ENCODE data around the gene ELMO1.

ELMO1 gene

DNA sequence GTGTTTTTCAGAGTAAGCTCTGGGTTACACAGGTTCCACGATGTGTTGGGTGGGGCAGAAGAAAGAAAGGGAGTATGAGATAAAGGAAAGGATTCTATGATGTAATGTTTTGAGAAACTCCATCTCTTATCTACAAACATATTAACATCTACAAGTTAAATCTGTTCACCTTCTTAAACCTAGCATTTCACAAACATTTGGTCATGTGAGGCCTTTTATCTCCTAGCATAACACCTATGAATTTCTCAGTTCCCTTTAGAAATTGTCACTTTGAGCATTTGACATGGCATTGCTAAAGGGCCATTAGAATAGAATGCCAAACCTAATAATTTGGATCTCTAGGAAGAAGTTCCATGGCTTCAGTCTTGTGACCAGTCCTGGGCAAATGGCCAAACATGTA, 507.3 kb downstream of the ELMO1 start:
- H3K36me3 Mint-ChIP-seq (ENCODE audit: low read depth) = peaks cover 81% of the 10 kb centered on the region
- DNase-seq (ENCODE audit: low spot score) = no peak
- peaks cover 57% of the 10 kb centered on the region for H3K9me3 Mint-ChIP-seq
- no peaks in the 10 kb centered on the region for H3K27me3 Mint-ChIP-seq (ENCODE audit: low read depth)
- H3K4me3 Mint-ChIP-seq = no peak overlapping the region
- H3K4me1 Mint-ChIP-seq (ENCODE audit: low read depth) = peaks cover 48% of the 10 kb centered on the region
- no peak overlapping the region for H3K27ac Mint-ChIP-seq

DNA sequence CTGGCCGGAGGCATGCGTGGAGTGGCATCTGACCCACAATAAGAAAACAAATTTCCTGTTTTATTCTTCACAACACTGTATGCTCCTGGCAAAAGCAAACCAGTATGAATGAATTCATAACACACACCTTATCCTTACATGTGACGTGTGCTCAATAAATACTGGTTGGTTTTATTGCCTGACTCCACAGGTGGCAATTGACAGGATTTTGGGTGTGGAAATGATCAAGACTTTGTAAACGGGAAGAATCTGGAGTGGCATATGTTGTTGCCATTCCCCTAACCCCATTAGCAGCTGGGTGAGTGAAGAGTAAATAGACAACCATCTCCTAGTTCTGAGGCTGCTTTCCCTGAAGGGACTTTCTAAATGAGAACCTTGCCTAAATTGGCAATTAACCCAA, 508.8 kb downstream of the ELMO1 start:
- Mint-ChIP-seq H3K27me3 (ENCODE audit: low read depth) (no peaks in the 10 kb centered on the region), H3K36me3 (ENCODE audit: low read depth) (peaks cover 86% of the 10 kb centered on the region), H3K9me3 (peaks cover 65% of the 10 kb centered on the region), H3K4me1 (ENCODE audit: low read depth) (peaks cover 48% of the 10 kb centered on the region), H3K4me3 (no peak overlapping the region), H3K27ac (no peak overlapping the region)
- no peak for DNase-seq (ENCODE audit: low spot score)

DNA sequence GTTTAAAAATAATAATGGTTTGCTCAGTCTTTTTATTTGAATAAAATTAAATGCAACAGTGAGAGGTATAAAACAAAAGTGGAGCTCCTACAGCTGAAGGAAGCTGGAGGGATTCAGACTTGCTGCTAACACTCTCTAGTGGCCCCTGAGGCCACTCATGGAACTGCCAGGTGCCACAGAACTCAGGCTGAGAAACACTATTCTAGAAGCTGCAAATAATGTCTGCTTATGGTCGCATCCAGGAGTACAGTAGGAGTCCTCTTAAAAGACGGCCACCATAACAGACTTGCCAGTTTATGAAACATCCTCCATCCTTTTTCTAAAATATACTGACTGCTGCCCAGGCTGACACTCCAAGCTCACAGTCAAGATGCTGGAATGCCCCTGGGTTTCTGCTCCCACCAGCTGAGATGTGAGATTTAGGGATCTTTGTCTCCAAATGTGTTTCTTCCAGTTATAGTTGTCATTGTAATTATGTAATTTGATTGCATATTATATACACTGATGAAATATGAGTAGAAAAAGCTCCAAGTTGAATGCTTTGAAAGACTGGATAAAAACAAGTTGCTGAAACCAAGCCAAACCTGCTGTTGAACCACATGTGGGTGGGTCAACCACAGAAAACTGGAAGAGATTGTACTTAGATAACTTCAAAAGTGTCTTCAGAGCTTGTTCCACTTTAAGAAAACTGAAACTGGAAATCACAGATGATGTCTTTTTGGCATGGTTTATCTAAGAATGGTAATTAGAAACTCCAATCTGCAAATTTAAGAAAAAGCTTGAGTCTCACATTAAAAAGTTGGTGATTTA, 510.7 kb downstream of the ELMO1 start:
- Mint-ChIP-seq H3K4me1 (ENCODE audit: low read depth) (peaks cover 39% of the 10 kb centered on the region), H3K27me3 (ENCODE audit: low read depth) (no peaks in the 10 kb centered on the region), H3K27ac (peak overlapping the region; percentile 86), H3K36me3 (ENCODE audit: low read depth) (peaks cover 92% of the 10 kb centered on the region), H3K9me3 (peaks cover 61% of the 10 kb centered on the region), H3K4me3 (peak overlapping the region; percentile 44)
- DNase-seq (ENCODE audit: low spot score) = peak; percentile 49

DNA sequence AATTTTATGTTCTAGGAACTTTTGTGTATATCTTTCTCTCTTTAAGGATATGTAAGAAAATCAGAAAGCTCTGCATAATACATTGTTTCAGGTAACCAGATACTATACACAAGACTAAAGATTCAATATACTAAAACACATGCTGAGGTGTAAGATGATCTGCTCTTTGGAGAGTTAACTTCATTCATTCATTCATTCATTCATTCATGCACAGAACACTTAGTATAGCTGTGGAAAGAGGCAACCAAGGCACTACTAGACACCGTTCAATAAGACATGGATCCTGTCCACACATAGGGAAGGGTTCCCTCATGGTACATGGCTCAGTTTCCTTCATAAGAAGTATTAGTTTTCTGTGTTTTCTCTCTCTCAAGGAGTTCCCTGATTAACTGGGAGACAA, 516.8 kb downstream of the ELMO1 start:
- H3K36me3 Mint-ChIP-seq (ENCODE audit: low read depth) = peaks cover 60% of the 10 kb centered on the region
- H3K4me3 Mint-ChIP-seq = no peak overlapping the region
- H3K9me3 Mint-ChIP-seq = peaks cover 26% of the 10 kb centered on the region

DNA sequence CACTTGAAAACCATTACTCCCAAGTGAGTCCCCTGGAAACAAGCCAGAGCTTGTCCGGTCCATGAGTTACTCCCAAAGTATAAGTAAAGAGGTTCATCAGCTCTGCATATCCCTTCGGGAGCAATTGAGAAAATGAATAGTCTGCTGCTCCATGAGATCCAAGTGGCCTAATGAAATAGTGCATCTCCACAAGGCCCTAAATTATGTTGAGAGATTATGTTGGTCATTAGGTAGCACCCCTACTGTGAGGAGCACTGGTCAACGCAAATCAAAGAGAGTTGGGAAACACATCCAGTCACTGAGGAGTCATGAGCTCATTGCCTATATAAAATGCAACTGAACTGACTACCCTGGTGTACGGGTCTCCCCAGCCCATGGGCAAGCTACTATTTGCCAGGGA, 518.9 kb downstream of the ELMO1 start:
- no peaks in the 10 kb centered on the region for H3K27me3 Mint-ChIP-seq (ENCODE audit: low read depth)

More for the DNA sequence above, 516.8 kb downstream of the ELMO1 start:
- Mint-ChIP-seq H3K27ac (no peak overlapping the region), H3K4me1 (ENCODE audit: low read depth) (peaks cover 14% of the 10 kb centered on the region), H3K27me3 (ENCODE audit: low read depth) (no peaks in the 10 kb centered on the region)
- no peak for DNase-seq (ENCODE audit: low spot score)

DNA sequence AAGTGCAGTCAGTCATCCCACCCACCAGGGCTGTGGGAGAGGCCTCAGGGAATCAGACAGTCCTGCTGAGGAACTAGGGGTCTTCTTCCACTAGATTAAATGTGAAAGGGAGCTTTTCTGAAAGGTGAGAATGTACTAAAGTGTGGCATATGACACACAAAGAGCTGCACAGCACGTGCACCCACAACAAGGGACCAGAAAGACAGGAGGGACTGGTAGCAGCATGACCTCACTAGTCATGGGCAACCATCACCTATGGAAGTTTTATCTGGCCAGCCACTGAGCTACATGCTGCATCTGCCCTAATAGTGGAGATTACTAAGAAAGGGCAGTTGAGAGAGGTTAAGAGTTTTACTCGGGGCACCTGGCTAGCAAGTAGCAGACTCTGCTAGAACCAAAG, 519.9 kb downstream of the ELMO1 start:
- H3K4me3 Mint-ChIP-seq = no peak overlapping the region
- H3K27ac Mint-ChIP-seq = no peak overlapping the region
- no peaks in the 10 kb centered on the region for H3K27me3 Mint-ChIP-seq (ENCODE audit: low read depth)
- peaks cover 6% of the 10 kb centered on the region for H3K9me3 Mint-ChIP-seq
- peaks cover 9% of the 10 kb centered on the region for H3K4me1 Mint-ChIP-seq (ENCODE audit: low read depth)
- peaks cover 33% of the 10 kb centered on the region for H3K36me3 Mint-ChIP-seq (ENCODE audit: low read depth)
- no peak for DNase-seq (ENCODE audit: low spot score)

More for the DNA sequence above, 518.9 kb downstream of the ELMO1 start:
- peaks cover 6% of the 10 kb centered on the region for H3K9me3 Mint-ChIP-seq
- no peak overlapping the region for H3K4me3 Mint-ChIP-seq
- no peak overlapping the region for H3K27ac Mint-ChIP-seq
- peaks cover 6% of the 10 kb centered on the region for H3K4me1 Mint-ChIP-seq (ENCODE audit: low read depth)
- peaks cover 41% of the 10 kb centered on the region for H3K36me3 Mint-ChIP-seq (ENCODE audit: low read depth)
- no peak for DNase-seq (ENCODE audit: low spot score)

DNA sequence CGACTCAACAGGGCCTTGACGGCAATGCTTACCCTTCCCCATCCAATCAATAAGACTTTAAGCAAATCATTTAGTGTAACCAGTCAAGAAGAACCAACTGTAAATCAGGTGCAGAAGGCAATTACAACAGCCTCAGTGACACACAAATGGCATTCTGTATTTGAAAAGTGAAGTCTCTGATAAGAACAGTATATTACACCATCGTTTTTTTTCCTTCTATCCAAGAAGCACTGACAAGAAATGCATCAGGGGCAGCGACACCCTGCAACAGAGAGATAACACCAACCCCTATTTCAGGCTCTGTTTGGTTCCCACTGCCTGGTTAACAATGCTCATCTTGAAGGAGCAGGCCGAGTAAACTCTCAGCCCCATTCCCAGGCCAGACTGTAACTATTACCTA, 520.4 kb downstream of the ELMO1 start:
- H3K4me3 Mint-ChIP-seq = no peak overlapping the region
- no peak for DNase-seq (ENCODE audit: low spot score)
- peaks cover 6% of the 10 kb centered on the region for H3K9me3 Mint-ChIP-seq
- no peak overlapping the region for H3K27ac Mint-ChIP-seq
- H3K36me3 Mint-ChIP-seq (ENCODE audit: low read depth) = peaks cover 29% of the 10 kb centered on the region
- H3K4me1 Mint-ChIP-seq (ENCODE audit: low read depth) = peaks cover 9% of the 10 kb centered on the region
- H3K27me3 Mint-ChIP-seq (ENCODE audit: low read depth) = no peaks in the 10 kb centered on the region

DNA sequence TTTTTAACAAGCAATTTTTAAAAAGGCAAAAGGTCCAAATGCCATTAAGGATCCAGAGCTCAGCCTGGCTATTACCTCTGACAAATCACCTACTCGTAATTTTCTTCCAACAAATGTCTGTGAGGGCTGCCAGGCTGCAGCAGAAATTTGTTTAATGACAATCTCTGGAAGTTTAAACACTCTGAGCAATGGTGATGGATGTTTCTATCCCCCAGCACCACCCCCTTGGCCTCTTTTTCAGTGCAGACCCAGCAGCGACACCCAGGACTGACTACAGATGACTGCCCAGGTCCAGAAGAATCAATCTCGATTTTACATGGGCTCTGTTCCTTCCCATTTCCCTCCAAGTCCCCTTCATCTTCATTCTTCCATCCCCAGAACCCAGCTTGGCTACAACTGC, 523.0 kb downstream of the ELMO1 start:
- no peak for DNase-seq (ENCODE audit: low spot score)
- H3K9me3 Mint-ChIP-seq = peaks cover 18% of the 10 kb centered on the region
- no peak overlapping the region for H3K27ac Mint-ChIP-seq
- no peaks in the 10 kb centered on the region for H3K27me3 Mint-ChIP-seq (ENCODE audit: low read depth)
- H3K4me1 Mint-ChIP-seq (ENCODE audit: low read depth) = peaks cover 5% of the 10 kb centered on the region
- peaks cover 24% of the 10 kb centered on the region for H3K36me3 Mint-ChIP-seq (ENCODE audit: low read depth)
- H3K4me3 Mint-ChIP-seq = no peak overlapping the region

DNA sequence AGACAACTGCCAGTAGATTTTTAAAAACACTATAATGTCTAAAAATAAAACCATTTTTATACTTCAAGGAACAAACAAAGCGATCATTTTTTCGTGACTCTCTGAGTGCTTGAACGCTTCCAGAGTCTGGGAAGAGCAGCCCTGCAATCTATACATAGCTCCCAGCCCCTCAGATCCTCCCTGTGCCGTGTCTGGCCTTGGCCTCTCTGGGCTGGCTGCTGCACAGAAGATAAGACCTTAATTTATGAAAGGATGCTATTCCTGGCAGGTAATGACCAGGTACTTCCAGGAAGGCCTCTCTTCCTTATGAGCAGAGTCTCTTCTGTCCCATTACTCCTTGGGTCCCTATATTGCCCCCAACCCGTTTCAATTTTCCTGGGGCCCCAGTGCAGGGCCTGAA, 523.5 kb downstream of the ELMO1 start:
- DNase-seq (ENCODE audit: low spot score) = no peak
- H3K4me1 Mint-ChIP-seq (ENCODE audit: low read depth) = peaks cover 5% of the 10 kb centered on the region
- H3K36me3 Mint-ChIP-seq (ENCODE audit: low read depth) = peaks cover 22% of the 10 kb centered on the region
- H3K4me3 Mint-ChIP-seq = no peak overlapping the region
- no peak overlapping the region for H3K27ac Mint-ChIP-seq
- H3K27me3 Mint-ChIP-seq (ENCODE audit: low read depth) = no peaks in the 10 kb centered on the region
- peaks cover 20% of the 10 kb centered on the region for H3K9me3 Mint-ChIP-seq

DNA sequence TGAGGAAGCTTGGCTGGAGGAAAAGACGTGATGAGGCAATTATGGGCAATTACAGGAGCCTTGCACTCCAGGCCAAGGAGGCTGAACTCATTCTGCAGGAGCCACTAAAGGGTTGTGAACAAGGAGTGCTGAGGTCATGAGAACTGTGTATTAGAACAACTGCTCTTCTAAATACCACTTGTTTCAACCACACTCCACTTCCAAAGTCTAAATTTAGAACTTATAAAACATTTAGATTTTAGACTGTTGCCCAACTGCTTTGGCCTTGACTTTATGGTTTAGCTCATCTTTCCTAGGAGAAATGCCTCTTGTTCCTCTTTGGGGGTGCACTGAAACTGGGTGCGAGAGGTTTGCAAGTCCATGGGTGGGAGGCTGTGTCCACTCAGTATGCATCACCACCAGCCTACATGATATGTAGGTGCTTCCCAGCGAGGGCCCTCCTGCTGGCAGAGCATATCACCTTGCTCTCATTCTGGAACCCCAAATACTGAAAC, 524.7 kb downstream of the ELMO1 start:
- no peak for DNase-seq (ENCODE audit: low spot score)
- Mint-ChIP-seq H3K9me3 (peaks cover 20% of the 10 kb centered on the region), H3K4me1 (ENCODE audit: low read depth) (peaks cover 5% of the 10 kb centered on the region), H3K4me3 (no peak overlapping the region), H3K27me3 (ENCODE audit: low read depth) (no peaks in the 10 kb centered on the region), H3K27ac (no peak overlapping the region), H3K36me3 (ENCODE audit: low read depth) (peaks cover 20% of the 10 kb centered on the region)

DNA sequence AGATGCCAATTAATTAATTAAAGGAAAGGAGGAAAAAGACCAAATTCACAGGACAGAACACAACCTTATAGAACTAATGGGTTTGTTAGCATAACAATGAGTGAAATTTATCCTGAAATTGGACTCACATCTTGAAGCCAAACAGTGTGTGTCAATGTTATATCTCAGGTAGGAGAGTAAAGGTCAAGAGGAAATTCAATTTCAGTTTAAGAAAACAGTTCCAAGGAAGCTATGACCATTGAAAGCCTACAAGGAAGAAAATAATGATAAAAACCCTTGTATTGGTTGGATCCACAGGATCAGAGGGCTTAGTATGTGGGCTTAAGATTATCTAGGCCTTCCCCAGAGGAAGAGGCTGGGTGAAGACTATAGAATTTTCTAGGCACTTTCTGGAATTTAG, 525.5 kb downstream of the ELMO1 start:
- H3K9me3 Mint-ChIP-seq = peaks cover 20% of the 10 kb centered on the region
- no peaks in the 10 kb centered on the region for H3K27me3 Mint-ChIP-seq (ENCODE audit: low read depth)
- peaks cover 5% of the 10 kb centered on the region for H3K4me1 Mint-ChIP-seq (ENCODE audit: low read depth)
- H3K27ac Mint-ChIP-seq = no peak overlapping the region
- H3K4me3 Mint-ChIP-seq = no peak overlapping the region
- no peak for DNase-seq (ENCODE audit: low spot score)
- H3K36me3 Mint-ChIP-seq (ENCODE audit: low read depth) = peaks cover 19% of the 10 kb centered on the region

DNA sequence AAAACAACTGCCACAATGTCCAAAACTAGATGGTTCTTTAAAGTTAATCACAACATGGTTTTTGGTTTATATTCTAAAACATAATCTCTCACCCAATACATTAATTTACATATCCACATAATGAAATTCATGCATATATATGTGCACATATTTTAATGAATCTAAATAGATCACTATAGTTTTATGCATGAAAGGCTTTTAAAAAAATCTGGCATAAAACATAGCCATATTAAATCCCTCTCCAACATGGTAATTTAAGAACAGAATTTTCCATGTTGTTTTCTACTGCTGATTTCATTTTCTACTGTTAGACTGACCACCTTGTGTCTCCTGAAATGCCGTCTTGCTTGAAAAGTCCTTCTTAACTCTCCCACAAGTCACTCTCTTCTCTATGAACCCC, 528.2 kb downstream of the ELMO1 start:
- H3K9me3 Mint-ChIP-seq = peaks cover 20% of the 10 kb centered on the region

DNA sequence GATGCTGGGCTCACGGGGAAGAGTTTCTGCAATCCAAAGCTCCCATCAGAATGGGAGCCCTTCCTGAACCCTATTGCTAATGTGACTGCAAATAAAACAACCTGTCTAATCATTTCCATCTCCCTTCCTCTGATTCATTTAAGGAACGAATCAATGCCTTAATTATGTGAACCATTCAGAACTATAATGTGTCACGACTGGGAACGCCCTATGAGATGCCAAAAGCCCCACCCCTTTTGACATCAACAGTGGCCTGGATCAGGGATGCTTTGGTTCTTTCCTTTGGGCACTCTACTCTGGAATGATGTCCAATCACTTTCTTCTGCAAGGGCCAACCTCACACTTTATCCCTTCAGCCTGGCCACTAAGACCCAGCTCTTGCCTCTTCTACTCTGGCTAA, 528.9 kb downstream of the ELMO1 start:
- H3K9me3 Mint-ChIP-seq = peaks cover 20% of the 10 kb centered on the region
- H3K36me3 Mint-ChIP-seq (ENCODE audit: low read depth) = peaks cover 18% of the 10 kb centered on the region
- H3K4me3 Mint-ChIP-seq = no peak overlapping the region
- H3K27me3 Mint-ChIP-seq (ENCODE audit: low read depth) = no peaks in the 10 kb centered on the region
- H3K4me1 Mint-ChIP-seq (ENCODE audit: low read depth) = peaks cover 5% of the 10 kb centered on the region
- DNase-seq (ENCODE audit: low spot score) = no peak
- H3K27ac Mint-ChIP-seq = no peak overlapping the region

More for the DNA sequence above, 528.2 kb downstream of the ELMO1 start:
- no peaks in the 10 kb centered on the region for H3K27me3 Mint-ChIP-seq (ENCODE audit: low read depth)
- H3K36me3 Mint-ChIP-seq (ENCODE audit: low read depth) = peaks cover 21% of the 10 kb centered on the region
- H3K4me1 Mint-ChIP-seq (ENCODE audit: low read depth) = peaks cover 5% of the 10 kb centered on the region
- H3K4me3 Mint-ChIP-seq = no peak overlapping the region
- DNase-seq (ENCODE audit: low spot score) = no peak
- no peak overlapping the region for H3K27ac Mint-ChIP-seq

DNA sequence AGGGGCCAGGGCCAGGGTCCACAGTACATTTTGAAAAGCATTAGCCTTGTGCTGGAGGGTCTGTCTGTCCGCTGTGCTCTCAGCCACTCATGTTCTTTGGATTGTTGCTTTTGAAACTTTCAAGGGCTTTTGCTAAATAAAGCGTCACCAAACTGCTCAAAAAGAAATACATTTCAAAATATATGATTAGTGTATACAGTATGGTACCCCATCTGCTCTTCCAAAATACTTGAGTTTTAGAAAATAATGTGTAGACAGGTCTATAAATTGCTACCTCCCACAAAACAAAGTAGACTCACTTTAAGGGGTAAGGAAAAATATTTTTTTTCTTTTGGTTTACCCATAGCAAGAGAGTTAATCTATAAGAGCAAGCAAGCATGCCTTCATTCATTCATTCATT, 530.1 kb downstream of the ELMO1 start:
- H3K9me3 Mint-ChIP-seq = peaks cover 20% of the 10 kb centered on the region
- no peak for DNase-seq (ENCODE audit: low spot score)
- H3K4me1 Mint-ChIP-seq (ENCODE audit: low read depth) = peaks cover 1% of the 10 kb centered on the region
- peaks cover 16% of the 10 kb centered on the region for H3K36me3 Mint-ChIP-seq (ENCODE audit: low read depth)
- no peaks in the 10 kb centered on the region for H3K27me3 Mint-ChIP-seq (ENCODE audit: low read depth)
- no peak overlapping the region for H3K4me3 Mint-ChIP-seq
- H3K27ac Mint-ChIP-seq = no peak overlapping the region

DNA sequence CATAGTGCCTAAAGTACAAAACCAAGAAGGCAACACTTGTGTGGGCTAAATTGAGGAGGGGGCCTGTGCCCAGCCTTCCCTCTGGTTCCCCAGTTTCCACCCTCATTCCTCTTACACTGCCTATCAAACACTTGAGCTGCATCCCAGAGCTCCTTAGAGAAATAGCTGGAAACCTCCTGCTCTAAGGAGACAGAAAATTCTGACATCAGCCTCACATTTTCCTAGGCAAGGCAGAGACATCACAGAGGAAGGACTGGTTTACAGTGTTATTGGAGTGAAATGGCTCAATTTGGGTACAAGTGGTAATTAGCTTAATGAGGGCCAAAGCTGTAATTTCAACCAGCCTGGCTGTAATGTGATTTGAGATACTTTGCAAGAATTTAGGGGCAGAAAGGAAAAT, 532.0 kb downstream of the ELMO1 start:
- peaks cover 7% of the 10 kb centered on the region for H3K4me1 Mint-ChIP-seq (ENCODE audit: low read depth)
- H3K27me3 Mint-ChIP-seq (ENCODE audit: low read depth) = no peaks in the 10 kb centered on the region
- peaks cover 9% of the 10 kb centered on the region for H3K9me3 Mint-ChIP-seq
- no peak overlapping the region for H3K4me3 Mint-ChIP-seq
- no peak overlapping the region for H3K27ac Mint-ChIP-seq
- DNase-seq (ENCODE audit: low spot score) = no peak
- peaks cover 19% of the 10 kb centered on the region for H3K36me3 Mint-ChIP-seq (ENCODE audit: low read depth)
